Measurements from ENCODE around the gene SLC44A5. TPM values are rescaled to one million over a fixed set of nuclear protein-coding genes. Genes with fewer than 3 reads are reported as not detected.

Gene SLC44A5
- total and polyA plus RNA-seq, 2 experiments from 2014 or later, result 3.3 to 11.7 TPM

DNA sequence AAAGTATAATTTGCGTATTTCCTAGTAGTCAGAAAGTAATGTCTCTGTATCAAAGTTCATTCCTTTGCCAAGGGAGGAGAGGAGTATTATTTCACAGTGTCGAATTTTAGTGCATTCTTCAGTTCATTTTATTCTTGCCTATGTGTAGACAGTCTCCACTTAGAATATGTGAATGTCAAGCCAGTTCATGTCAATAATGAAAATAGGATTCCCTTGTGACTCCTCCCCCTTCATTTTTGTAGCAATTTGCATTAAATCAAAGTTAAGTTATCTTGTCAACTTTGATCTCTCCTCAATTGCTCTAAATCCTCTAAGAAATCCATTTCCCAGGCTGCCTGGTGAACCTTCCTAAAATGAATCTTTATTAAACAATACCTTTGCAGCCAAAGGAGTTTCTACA lies 179.1 kb downstream of the SLC44A5 start:
- no peaks in the 10 kb centered on the region for H3K27me3 Mint-ChIP-seq (ENCODE audit: insufficient read depth, low read depth, poor library complexity)
- Histone ChIP-seq H3K79me2 (replicated peaks; ENCODE audit: insufficient read depth) (no peaks in the 10 kb centered on the region), H3K4me2 (no peak overlapping the region), H3F3A (replicated peaks; ENCODE audit: low read depth) (no peaks in the 10 kb centered on the region), H4K20me1 (replicated peaks; ENCODE audit: insufficient read depth) (no peaks in the 10 kb centered on the region), H2AFZ (no peak overlapping the region), H3K9me2 (ENCODE audit: insufficient read depth) (peaks cover 10% of the 10 kb centered on the region; the same call in 1 of the 2 replicates), H3K27ac (ENCODE audit: low read depth) (no peak overlapping the region), H3K4me1 (ENCODE audit: insufficient read depth) (no peaks in the 10 kb centered on the region), H3K36me3 (ENCODE audit: insufficient read depth) (no peaks in the 10 kb centered on the region), H3K27me3 (ENCODE audit: insufficient read depth) (no peaks in the 10 kb centered on the region), H3K4me3 (no peak overlapping the region)
- no peak overlapping the region for H3K27ac Mint-ChIP-seq
- no peaks in the 10 kb centered on the region for H3K4me1 Mint-ChIP-seq
- TF ChIP-seq STAT1 (IDR thresholded peaks at IDR 0.05; ENCODE audit: unreplicated experiment), result no peak
- no peak for TF ChIP-seq EZH2phosphoT487 (IDR thresholded peaks at IDR 0.05; ENCODE audit: unreplicated experiment)
- TF ChIP-seq EZH2 (IDR thresholded peaks at IDR 0.05; ENCODE audit: low read depth, unreplicated experiment), result no peak
- TF ChIP-seq, protein P1, sequence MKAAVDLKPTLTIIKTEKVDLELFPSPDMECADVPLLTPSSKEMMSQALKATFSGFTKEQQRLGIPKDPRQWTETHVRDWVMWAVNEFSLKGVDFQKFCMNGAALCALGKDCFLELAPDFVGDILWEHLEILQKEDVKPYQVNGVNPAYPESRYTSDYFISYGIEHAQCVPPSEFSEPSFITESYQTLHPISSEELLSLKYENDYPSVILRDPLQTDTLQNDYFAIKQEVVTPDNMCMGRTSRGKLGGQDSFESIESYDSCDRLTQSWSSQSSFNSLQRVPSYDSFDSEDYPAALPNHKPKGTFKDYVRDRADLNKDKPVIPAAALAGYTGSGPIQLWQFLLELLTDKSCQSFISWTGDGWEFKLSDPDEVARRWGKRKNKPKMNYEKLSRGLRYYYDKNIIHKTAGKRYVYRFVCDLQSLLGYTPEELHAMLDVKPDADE (IDR thresholded peaks at IDR 0.05), result no peak
- TF ChIP-seq, protein P2, sequence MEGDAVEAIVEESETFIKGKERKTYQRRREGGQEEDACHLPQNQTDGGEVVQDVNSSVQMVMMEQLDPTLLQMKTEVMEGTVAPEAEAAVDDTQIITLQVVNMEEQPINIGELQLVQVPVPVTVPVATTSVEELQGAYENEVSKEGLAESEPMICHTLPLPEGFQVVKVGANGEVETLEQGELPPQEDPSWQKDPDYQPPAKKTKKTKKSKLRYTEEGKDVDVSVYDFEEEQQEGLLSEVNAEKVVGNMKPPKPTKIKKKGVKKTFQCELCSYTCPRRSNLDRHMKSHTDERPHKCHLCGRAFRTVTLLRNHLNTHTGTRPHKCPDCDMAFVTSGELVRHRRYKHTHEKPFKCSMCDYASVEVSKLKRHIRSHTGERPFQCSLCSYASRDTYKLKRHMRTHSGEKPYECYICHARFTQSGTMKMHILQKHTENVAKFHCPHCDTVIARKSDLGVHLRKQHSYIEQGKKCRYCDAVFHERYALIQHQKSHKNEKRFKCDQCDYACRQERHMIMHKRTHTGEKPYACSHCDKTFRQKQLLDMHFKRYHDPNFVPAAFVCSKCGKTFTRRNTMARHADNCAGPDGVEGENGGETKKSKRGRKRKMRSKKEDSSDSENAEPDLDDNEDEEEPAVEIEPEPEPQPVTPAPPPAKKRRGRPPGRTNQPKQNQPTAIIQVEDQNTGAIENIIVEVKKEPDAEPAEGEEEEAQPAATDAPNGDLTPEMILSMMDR (conservative IDR thresholded peaks at IDR 0.05; ENCODE audit: low read depth in 2 of 2), result no peak
- TF ChIP-seq, protein P3, sequence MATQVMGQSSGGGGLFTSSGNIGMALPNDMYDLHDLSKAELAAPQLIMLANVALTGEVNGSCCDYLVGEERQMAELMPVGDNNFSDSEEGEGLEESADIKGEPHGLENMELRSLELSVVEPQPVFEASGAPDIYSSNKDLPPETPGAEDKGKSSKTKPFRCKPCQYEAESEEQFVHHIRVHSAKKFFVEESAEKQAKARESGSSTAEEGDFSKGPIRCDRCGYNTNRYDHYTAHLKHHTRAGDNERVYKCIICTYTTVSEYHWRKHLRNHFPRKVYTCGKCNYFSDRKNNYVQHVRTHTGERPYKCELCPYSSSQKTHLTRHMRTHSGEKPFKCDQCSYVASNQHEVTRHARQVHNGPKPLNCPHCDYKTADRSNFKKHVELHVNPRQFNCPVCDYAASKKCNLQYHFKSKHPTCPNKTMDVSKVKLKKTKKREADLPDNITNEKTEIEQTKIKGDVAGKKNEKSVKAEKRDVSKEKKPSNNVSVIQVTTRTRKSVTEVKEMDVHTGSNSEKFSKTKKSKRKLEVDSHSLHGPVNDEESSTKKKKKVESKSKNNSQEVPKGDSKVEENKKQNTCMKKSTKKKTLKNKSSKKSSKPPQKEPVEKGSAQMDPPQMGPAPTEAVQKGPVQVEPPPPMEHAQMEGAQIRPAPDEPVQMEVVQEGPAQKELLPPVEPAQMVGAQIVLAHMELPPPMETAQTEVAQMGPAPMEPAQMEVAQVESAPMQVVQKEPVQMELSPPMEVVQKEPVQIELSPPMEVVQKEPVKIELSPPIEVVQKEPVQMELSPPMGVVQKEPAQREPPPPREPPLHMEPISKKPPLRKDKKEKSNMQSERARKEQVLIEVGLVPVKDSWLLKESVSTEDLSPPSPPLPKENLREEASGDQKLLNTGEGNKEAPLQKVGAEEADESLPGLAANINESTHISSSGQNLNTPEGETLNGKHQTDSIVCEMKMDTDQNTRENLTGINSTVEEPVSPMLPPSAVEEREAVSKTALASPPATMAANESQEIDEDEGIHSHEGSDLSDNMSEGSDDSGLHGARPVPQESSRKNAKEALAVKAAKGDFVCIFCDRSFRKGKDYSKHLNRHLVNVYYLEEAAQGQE (IDR thresholded peaks at IDR 0.05; ENCODE audit: unreplicated experiment), result no peak
- TF ChIP-seq CREB1 (CRISPR knock-in tag; IDR thresholded peaks at IDR 0.05; ENCODE audit: low read depth), result no peak
- no peak for TF ChIP-seq ZNF114 (CRISPR knock-in tag; IDR thresholded peaks at IDR 0.05)
- TF ChIP-seq, protein P4, sequence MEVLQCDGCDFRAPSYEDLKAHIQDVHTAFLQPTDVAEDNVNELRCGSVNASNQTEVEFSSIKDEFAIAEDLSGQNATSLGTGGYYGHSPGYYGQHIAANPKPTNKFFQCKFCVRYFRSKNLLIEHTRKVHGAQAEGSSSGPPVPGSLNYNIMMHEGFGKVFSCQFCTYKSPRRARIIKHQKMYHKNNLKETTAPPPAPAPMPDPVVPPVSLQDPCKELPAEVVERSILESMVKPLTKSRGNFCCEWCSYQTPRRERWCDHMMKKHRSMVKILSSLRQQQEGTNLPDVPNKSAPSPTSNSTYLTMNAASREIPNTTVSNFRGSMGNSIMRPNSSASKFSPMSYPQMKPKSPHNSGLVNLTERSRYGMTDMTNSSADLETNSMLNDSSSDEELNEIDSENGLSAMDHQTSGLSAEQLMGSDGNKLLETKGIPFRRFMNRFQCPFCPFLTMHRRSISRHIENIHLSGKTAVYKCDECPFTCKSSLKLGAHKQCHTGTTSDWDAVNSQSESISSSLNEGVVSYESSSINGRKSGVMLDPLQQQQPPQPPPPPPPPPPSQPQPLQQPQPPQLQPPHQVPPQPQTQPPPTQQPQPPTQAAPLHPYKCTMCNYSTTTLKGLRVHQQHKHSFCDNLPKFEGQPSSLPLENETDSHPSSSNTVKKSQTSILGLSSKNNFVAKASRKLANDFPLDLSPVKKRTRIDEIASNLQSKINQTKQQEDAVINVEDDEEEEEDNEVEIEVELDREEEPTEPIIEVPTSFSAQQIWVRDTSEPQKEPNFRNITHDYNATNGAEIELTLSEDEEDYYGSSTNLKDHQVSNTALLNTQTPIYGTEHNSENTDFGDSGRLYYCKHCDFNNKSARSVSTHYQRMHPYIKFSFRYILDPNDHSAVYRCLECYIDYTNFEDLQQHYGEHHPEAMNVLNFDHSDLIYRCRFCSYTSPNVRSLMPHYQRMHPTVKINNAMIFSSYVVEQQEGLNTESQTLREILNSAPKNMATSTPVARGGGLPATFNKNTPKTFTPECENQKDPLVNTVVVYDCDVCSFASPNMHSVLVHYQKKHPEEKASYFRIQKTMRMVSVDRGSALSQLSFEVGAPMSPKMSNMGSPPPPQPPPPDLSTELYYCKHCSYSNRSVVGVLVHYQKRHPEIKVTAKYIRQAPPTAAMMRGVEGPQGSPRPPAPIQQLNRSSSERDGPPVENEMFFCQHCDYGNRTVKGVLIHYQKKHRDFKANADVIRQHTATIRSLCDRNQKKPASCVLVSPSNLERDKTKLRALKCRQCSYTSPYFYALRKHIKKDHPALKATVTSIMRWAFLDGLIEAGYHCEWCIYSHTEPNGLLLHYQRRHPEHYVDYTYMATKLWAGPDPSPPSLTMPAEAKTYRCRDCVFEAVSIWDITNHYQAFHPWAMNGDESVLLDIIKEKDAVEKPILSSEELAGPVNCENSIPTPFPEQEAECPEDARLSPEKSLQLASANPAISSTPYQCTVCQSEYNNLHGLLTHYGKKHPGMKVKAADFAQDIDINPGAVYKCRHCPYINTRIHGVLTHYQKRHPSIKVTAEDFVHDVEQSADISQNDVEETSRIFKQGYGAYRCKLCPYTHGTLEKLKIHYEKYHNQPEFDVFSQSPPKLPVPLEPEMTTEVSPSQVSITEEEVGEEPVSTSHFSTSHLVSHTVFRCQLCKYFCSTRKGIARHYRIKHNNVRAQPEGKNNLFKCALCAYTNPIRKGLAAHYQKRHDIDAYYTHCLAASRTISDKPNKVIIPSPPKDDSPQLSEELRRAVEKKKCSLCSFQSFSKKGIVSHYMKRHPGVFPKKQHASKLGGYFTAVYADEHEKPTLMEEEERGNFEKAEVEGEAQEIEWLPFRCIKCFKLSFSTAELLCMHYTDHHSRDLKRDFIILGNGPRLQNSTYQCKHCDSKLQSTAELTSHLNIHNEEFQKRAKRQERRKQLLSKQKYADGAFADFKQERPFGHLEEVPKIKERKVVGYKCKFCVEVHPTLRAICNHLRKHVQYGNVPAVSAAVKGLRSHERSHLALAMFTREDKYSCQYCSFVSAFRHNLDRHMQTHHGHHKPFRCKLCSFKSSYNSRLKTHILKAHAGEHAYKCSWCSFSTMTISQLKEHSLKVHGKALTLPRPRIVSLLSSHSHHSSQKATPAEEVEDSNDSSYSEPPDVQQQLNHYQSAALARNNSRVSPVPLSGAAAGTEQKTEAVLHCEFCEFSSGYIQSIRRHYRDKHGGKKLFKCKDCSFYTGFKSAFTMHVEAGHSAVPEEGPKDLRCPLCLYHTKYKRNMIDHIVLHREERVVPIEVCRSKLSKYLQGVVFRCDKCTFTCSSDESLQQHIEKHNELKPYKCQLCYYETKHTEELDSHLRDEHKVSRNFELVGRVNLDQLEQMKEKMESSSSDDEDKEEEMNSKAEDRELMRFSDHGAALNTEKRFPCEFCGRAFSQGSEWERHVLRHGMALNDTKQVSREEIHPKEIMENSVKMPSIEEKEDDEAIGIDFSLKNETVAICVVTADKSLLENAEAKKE (CRISPR knock-in tag; IDR thresholded peaks at IDR 0.05), result no peak
- TF ChIP-seq JUNB (IDR thresholded peaks at IDR 0.05; ENCODE audit: unreplicated experiment), result no peak
- no peak for TF ChIP-seq NANOG (IDR thresholded peaks at IDR 0.05; ENCODE audit: borderline replicate concordance)
- TF ChIP-seq ZNF331 (CRISPR knock-in tag; IDR thresholded peaks at IDR 0.05; ENCODE audit: low read depth), result no peak
- no peak for TF ChIP-seq POLR2AphosphoS5 (IDR thresholded peaks at IDR 0.05; ENCODE audit: low read depth)
- no peaks in the 10 kb centered on the region for H3K36me3 Mint-ChIP-seq (ENCODE audit: low read depth)
- no peak for DNase-seq (ENCODE audit: low spot score)
- no peaks in the 10 kb centered on the region for H3K9me3 Mint-ChIP-seq
- no peak overlapping the region for H3K4me3 Mint-ChIP-seq
- no peak for ATAC-seq
